Measurements from ENCODE around the gene GJB3.

GRCh38 chr1:34768856-34769255 lies 12.2 kb upstream of the GJB3 start:
- TF ChIP-seq CTCF (IDR thresholded peaks at IDR 0.05 in 2 of 3, conservative IDR thresholded peaks at IDR 0.05 in 1 of 3; ENCODE audit: borderline replicate concordance in 1 of 3, insufficient read depth in 1 of 3, low read depth in 2 of 3, low read length in 2 of 3) (no peak), EZH2 (IDR thresholded peaks at IDR 0.05) (no peak), POLR2A (IDR thresholded peaks at IDR 0.05; ENCODE audit: borderline replicate concordance, extremely low read depth, insufficient read depth, insufficient read length) (no peak), SIN3A (IDR thresholded peaks at IDR 0.05; ENCODE audit: low read depth) (no peak)

All from HCT116 (cell line).